NCI-H187 treated with DMSO at 0.1 percent for 48 hours (cell line): ENCODE results near the gene TMEM187.
A peak's percentile ranks its signal among the peaks of the same experiment; 100 is the strongest.

Source experiments
- DNase-seq: peaks from one replicate; lab custom pipeline; 2025; lab: John Stamatoyannopoulos, UW

Gene TMEM187

GRCh38 chrX:153955228-153955732 is 17.3 kb upstream of the TMEM187 start:
- no peak for DNase-seq

GRCh38 chrX:153956044-153956907 is 16.3 kb upstream of the TMEM187 start:
- DNase-seq, result no peak

GRCh38 chrX:153957224-153957623 is 15.3 kb upstream of the TMEM187 start:
- no peak for DNase-seq

- no peak for DNase-seq
Measured at GRCh38 chrX:153958605-153959004, 13.9 kb upstream of the TMEM187 start.

GRCh38 chrX:153959649-153960048 is 12.9 kb upstream of the TMEM187 start:
- DNase-seq, result no peak

- no peak for DNase-seq
Measured at GRCh38 chrX:153960077-153960476, 12.5 kb upstream of the TMEM187 start.

GRCh38 chrX:153960786-153961185 is 11.8 kb upstream of the TMEM187 start:
- no peak for DNase-seq

GRCh38 chrX:153961292-153961691 is 11.3 kb upstream of the TMEM187 start:
- DNase-seq, result no peak

GRCh38 chrX:153963546-153963945 is 9.0 kb upstream of the TMEM187 start:
- no peak for DNase-seq

- no peak for DNase-seq
Measured at GRCh38 chrX:153964105-153964504, 8.4 kb upstream of the TMEM187 start.

- DNase-seq, result no peak
Measured at GRCh38 chrX:153965406-153965805, 7.1 kb upstream of the TMEM187 start.

- DNase-seq, result no peak
Measured at GRCh38 chrX:153966283-153966688, 6.3 kb upstream of the TMEM187 start.

GRCh38 chrX:153966841-153967535 is 5.6 kb upstream of the TMEM187 start:
- DNase-seq, result no peak

GRCh38 chrX:153967536-153968224 is 4.9 kb upstream of the TMEM187 start:
- peak; percentile 63 for DNase-seq

- no peak for DNase-seq
Measured at GRCh38 chrX:153968255-153968654, 4.3 kb upstream of the TMEM187 start.

GRCh38 chrX:153968754-153969124 is 3.8 kb upstream of the TMEM187 start:
- no peak for DNase-seq

GRCh38 chrX:153969125-153969903 is 3.2 kb upstream of the TMEM187 start:
- DNase-seq, result no peak

GRCh38 chrX:153969904-153970356 is 2.6 kb upstream of the TMEM187 start:
- DNase-seq, result peak; percentile 40

GRCh38 chrX:153970357-153971123 is 2.0 kb upstream of the TMEM187 start:
- peak; percentile 77 for DNase-seq

- DNase-seq, result peak; percentile 71
Measured at GRCh38 chrX:153971124-153971449, 1.5 kb upstream of the TMEM187 start.
